Measurements from ENCODE around the gene SESN3.

The SESN3 gene

DNA sequence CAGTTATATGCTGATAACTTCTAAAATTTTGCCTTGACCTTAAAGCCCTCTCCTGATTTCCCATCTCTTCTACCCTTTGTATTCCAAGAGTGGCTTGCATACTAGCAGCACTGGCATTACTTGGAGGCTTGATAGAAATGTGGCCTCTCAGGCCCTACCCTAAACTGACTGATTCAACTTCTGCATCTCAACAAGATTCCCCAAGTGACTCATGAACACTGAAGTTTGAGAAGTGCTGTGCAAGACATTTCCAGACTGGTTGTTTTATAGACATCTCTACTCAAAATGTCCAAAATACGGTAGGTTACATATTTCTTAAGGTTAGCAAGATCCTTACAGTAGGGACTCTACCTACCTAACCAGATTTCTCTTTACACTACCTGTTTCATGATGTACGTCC is 48.6 kb downstream of the SESN3 start:
- TF ChIP-seq POLR2A (IDR thresholded peaks at IDR 0.05; ENCODE audit: low read depth, low read length) (no peak), SPI1 (IDR thresholded peaks at IDR 0.05; ENCODE audit: low read depth, low read length) (no peak), POLR2AphosphoS5 (IDR thresholded peaks at IDR 0.05; ENCODE audit: low read depth, low read length) (no peak), POU2F2 (IDR thresholded peaks at IDR 0.05; ENCODE audit: low read depth, low read length) (no peak), PAX5 (IDR thresholded peaks at IDR 0.05; ENCODE audit: insufficient read depth, low read length, severe bottlenecking) (no peak), TAF1 (IDR thresholded peaks at IDR 0.05; ENCODE audit: low read depth, low read length) (no peak)
- FAIRE-seq (peak; percentile 26), DNase-seq (ENCODE audit: insufficient read length, low spot score) (no peak)

DNA sequence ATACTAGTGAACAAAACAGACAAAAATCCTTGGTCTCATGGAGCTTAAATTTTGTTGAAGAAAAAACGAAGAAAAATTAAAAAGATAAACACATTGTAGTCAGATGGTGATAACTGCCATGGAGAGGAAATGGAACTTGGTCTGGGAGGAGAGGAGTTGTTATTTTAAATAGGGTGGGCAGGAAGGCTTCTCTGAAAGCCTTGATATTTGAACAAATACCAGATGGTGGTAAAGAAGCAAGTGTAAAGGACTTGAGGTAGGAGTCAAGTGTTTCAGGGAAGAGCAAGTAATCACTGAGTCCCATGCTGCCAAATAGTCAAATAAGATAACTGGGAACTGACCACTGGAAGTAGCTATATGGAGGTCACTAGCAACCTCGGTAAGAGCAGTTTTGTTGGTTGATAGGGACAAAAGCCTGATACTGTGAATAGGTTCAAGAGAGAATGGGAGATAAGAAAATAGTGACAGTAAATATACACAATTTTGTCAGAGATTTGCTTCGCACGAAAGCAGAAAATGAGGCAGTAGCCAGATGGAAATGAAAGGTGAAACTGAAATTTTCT is 55.1 kb downstream of the SESN3 start:
- no peak for TF ChIP-seq TAF1 (IDR thresholded peaks at IDR 0.05; ENCODE audit: low read depth, low read length)
- no peak for TF ChIP-seq SPI1 (IDR thresholded peaks at IDR 0.05; ENCODE audit: low read depth, low read length)
- TF ChIP-seq PAX5 (IDR thresholded peaks at IDR 0.05; ENCODE audit: insufficient read depth, low read length, severe bottlenecking) = no peak
- no peak for TF ChIP-seq POLR2A (IDR thresholded peaks at IDR 0.05; ENCODE audit: low read depth, low read length)
- TF ChIP-seq POU2F2 (IDR thresholded peaks at IDR 0.05; ENCODE audit: low read depth, low read length) = no peak
- no peak for TF ChIP-seq POLR2AphosphoS5 (IDR thresholded peaks at IDR 0.05; ENCODE audit: low read depth, low read length)
- DNase-seq (ENCODE audit: insufficient read length, low spot score) (no peak), FAIRE-seq (no peak)

DNA sequence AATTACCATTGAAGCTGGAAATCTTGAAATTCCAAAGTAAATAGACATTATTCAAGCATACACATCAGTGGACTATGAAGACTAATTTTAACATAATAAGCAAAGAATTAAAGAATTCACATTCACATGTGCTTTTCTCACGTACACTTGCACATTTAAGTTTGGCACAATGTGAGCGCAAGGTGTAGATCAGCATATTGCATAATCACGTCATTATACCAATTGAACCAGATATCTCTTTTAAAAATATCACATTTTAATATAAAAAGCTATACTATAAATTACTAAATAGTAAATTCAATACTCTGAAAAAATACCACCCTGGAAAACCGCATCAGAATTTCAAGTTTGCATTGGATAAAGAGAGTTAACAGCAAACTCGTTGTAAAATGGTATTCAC is 60.7 kb downstream of the SESN3 start:
- DNase-seq (ENCODE audit: insufficient read length, low spot score) (no peak), FAIRE-seq (no peak)
- no peak for TF ChIP-seq POLR2A (IDR thresholded peaks at IDR 0.05; ENCODE audit: low read depth, low read length)
- no peak for TF ChIP-seq POU2F2 (IDR thresholded peaks at IDR 0.05; ENCODE audit: low read depth, low read length)
- TF ChIP-seq TAF1 (IDR thresholded peaks at IDR 0.05; ENCODE audit: low read depth, low read length) = no peak
- no peak for TF ChIP-seq PAX5 (IDR thresholded peaks at IDR 0.05; ENCODE audit: insufficient read depth, low read length, severe bottlenecking)
- TF ChIP-seq POLR2AphosphoS5 (IDR thresholded peaks at IDR 0.05; ENCODE audit: low read depth, low read length) = no peak
- no peak for TF ChIP-seq SPI1 (IDR thresholded peaks at IDR 0.05; ENCODE audit: low read depth, low read length)

DNA sequence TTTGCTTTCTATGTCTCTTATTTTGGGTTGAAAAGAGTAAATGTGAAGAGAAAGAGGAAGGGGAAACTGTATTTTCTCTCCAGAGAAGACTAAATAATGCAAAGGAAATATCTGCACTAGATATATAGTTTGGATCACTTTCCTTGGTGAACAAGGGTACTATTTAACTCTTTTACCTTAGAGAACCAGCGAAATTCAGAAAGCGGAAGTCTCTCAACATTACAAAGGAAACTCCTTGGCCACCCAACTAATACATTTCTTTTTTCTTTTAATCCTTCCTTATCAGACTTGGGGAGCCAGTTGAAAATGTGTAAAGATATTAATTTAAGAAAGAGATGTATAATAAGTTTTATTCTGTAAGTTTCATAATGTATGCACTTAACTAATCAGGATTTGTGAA is 64.2 kb downstream of the SESN3 start:
- DNase-seq (ENCODE audit: insufficient read length, low spot score) (no peak), FAIRE-seq (no peak)
- TF ChIP-seq TAF1 (IDR thresholded peaks at IDR 0.05; ENCODE audit: low read depth, low read length) (no peak), PAX5 (IDR thresholded peaks at IDR 0.05; ENCODE audit: insufficient read depth, low read length, severe bottlenecking) (no peak)

DNA sequence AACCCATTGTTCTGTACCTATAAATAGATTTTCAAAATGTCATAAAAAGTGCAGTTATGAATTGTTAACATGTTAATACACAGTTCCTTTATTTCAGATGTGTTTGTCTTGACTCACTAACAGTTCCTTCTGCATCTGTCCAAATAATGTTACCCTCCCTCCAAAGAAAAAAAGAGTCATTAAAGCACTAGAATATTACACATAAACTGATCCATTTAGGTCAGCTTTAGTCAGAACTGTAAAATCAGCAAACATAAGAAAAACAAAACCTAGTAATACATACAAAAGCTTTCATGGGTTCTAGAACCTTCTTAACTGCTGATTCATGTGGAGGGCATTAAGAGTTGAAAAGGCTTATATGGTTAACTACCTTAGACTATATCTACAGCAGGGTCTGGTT is 65.4 kb downstream of the SESN3 start:
- no peak for TF ChIP-seq POLR2A (IDR thresholded peaks at IDR 0.05; ENCODE audit: low read depth, low read length)
- TF ChIP-seq SPI1 (IDR thresholded peaks at IDR 0.05; ENCODE audit: low read depth, low read length) = no peak
- no peak for TF ChIP-seq POU2F2 (IDR thresholded peaks at IDR 0.05; ENCODE audit: low read depth, low read length)
- TF ChIP-seq TAF1 (IDR thresholded peaks at IDR 0.05; ENCODE audit: low read depth, low read length) = no peak
- TF ChIP-seq POLR2AphosphoS5 (IDR thresholded peaks at IDR 0.05; ENCODE audit: low read depth, low read length) = no peak
- TF ChIP-seq PAX5 (IDR thresholded peaks at IDR 0.05; ENCODE audit: insufficient read depth, low read length, severe bottlenecking) = no peak
- DNase-seq (ENCODE audit: insufficient read length, low spot score) = no peak
- no peak for FAIRE-seq

DNA sequence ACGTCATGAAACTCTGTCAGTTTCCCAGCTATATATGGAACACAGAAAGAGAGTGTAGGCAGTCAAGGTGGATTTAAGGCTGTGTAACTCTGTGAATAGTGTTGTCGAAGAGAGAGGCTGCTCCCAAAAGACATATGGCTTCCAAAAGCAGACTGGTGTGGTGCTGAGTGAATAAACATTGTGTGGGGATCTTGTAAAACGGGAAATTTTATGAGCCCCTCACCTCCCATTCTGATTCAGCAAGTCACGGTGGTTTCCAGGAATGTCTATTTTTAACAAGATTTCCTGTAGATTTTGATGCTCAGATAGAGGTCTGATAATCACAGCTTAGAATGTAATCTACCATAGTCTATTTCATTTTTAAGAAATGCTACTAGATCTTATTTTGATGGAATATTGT is 67.9 kb downstream of the SESN3 start:
- DNase-seq (ENCODE audit: insufficient read length, low spot score) (no peak), FAIRE-seq (no peak)
- TF ChIP-seq TAF1 (IDR thresholded peaks at IDR 0.05; ENCODE audit: low read depth, low read length) (no peak), PAX5 (IDR thresholded peaks at IDR 0.05; ENCODE audit: insufficient read depth, low read length, severe bottlenecking) (no peak), SPI1 (IDR thresholded peaks at IDR 0.05; ENCODE audit: low read depth, low read length) (no peak), POLR2A (IDR thresholded peaks at IDR 0.05; ENCODE audit: low read depth, low read length) (no peak), POU2F2 (IDR thresholded peaks at IDR 0.05; ENCODE audit: low read depth, low read length) (no peak), POLR2AphosphoS5 (IDR thresholded peaks at IDR 0.05; ENCODE audit: low read depth, low read length) (no peak)

DNA sequence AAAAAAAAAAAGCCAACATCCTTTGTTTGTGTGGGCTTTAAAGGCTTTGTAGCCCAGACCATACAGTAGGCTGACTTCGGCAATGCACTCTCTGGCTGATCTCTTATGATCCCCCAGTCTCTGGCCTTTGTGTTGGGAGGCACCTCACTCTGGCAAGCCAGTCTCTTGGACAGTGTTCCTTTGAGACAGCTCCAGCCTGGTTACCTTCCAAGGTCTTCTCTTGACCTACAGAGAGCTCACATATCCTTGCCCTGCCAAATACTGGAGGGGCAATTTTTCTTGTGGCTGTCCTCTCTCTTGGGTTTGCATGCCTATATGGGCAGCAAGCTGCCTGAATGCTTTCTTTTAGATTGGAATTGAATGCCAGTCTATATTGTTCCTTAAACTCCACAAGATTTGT is 69.8 kb downstream of the SESN3 start:
- TF ChIP-seq POU2F2 (IDR thresholded peaks at IDR 0.05; ENCODE audit: low read depth, low read length) (no peak), TAF1 (IDR thresholded peaks at IDR 0.05; ENCODE audit: low read depth, low read length) (no peak), POLR2AphosphoS5 (IDR thresholded peaks at IDR 0.05; ENCODE audit: low read depth, low read length) (no peak), POLR2A (IDR thresholded peaks at IDR 0.05; ENCODE audit: low read depth, low read length) (no peak), PAX5 (IDR thresholded peaks at IDR 0.05; ENCODE audit: insufficient read depth, low read length, severe bottlenecking) (no peak)
- no peak for FAIRE-seq
- DNase-seq (ENCODE audit: insufficient read length, low spot score) = no peak

DNA sequence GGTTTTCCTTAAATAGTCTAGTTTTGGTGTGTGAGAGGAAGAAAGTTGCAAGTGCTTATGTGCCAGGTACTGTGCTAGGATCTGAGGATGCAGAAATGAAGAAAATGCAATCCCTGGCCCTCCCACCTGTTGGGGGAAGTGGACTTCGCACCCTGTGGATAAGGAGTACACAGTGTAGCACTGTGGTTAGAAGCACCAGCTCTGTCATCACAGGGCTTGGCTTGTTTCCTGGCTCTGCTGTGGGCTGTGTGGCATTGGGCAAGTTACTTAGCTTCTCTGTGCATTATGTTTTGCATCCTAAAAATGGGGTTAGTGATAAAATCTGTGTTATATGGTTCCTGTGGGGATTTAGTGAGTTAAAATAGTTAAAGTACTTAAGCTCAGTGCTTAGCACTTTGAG is 73.2 kb downstream of the SESN3 start:
- FAIRE-seq (no peak), DNase-seq (ENCODE audit: insufficient read length, low spot score) (no peak)
- TF ChIP-seq POLR2AphosphoS5 (IDR thresholded peaks at IDR 0.05; ENCODE audit: low read depth, low read length) (no peak), PAX5 (IDR thresholded peaks at IDR 0.05; ENCODE audit: insufficient read depth, low read length, severe bottlenecking) (no peak)

DNA sequence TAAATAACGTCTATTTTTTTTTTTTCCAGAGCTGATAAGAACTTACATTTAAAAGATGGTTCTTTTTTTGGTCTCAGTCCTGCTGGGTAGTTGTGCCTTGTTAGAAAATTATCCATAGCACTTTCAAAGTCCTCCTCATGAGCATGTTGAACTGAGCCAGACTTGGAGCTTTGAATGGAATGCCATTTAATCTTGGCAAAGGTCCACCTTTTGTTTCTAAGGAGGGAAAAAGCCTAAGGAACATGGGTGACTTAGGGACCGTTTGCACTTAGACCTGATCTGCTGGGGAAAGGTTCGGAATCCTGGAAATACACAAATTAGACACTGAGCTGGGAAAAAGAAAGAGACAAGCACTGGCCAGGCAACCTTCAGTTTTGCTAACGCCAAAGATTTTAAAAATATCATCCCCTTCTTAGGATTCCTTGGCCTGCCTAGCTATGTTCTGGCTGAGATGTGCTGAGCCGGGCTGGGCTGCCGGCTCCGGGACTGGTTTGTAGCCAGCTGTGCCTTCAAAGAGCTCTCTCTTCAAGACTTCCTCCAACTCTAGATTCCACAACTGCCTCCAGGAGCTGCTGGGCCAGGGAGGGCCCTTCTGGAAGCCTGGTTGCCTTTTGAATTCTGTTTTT is 74.0 kb downstream of the SESN3 start:
- FAIRE-seq = no peak
- no peak for DNase-seq (ENCODE audit: insufficient read length, low spot score)
- TF ChIP-seq TAF1 (IDR thresholded peaks at IDR 0.05; ENCODE audit: low read depth, low read length) (no peak), POLR2AphosphoS5 (IDR thresholded peaks at IDR 0.05; ENCODE audit: low read depth, low read length) (no peak), SPI1 (IDR thresholded peaks at IDR 0.05; ENCODE audit: low read depth, low read length) (no peak), POU2F2 (IDR thresholded peaks at IDR 0.05; ENCODE audit: low read depth, low read length) (no peak), POLR2A (IDR thresholded peaks at IDR 0.05; ENCODE audit: low read depth, low read length) (no peak), PAX5 (IDR thresholded peaks at IDR 0.05; ENCODE audit: insufficient read depth, low read length, severe bottlenecking) (no peak)

DNA sequence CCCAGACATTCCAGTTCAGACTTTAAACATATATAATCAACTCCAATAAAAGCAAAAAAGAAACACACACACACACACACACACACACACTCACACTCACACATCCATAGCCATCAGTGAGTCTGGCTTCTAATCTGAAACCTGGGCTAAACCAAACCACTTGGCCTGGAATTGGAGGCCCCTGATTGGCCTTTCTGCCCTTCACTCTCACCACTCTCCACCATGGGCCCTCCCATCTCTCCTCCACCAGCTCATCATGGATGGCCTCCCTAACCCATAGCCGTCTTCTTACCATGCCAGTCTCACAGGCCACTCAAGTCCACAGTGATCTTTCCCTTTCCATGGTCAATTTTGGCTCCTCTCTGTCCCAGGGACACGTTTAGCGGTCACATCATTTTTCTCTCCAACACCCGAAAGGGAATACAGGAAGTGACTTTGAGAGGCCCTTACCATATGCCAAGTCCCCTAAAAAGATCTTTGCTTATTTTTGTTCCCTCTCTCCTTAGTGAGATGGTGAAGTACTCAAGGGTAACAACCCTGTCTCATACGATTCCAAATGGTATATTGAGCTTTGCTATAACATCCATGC is 74.8 kb downstream of the SESN3 start:
- DNase-seq (ENCODE audit: insufficient read length, low spot score) (no peak), FAIRE-seq (no peak)
- no peak for TF ChIP-seq PAX5 (IDR thresholded peaks at IDR 0.05; ENCODE audit: insufficient read depth, low read length, severe bottlenecking)
- 0 out of 2 replicates have a peak, but pooled peaks have one; percentile 8 for TF ChIP-seq SPI1 (IDR thresholded peaks at IDR 0.05; ENCODE audit: low read depth, low read length)

All from GM12891 (cell line).